NCI-H2171 treated with DMSO at 0.1 percent for 48 hours (cell line): Measurements from ENCODE around the gene SRRM4.

Source experiments
- DNase-seq: peaks from one replicate; lab custom pipeline; 2025; lab: John Stamatoyannopoulos, UW

The SRRM4 gene

GRCh38 chr12:119118625-119119024, 137.3 kb downstream of the SRRM4 start:
- no peak for DNase-seq

GRCh38 chr12:119122047-119122446, 140.7 kb downstream of the SRRM4 start:
- DNase-seq = no peak

GRCh38 chr12:119122751-119123150, 141.4 kb downstream of the SRRM4 start:
- no peak for DNase-seq

GRCh38 chr12:119128527-119128926, 147.2 kb downstream of the SRRM4 start:
- no peak for DNase-seq

GRCh38 chr12:119129827-119130434, 148.6 kb downstream of the SRRM4 start:
- no peak for DNase-seq

- no peak for DNase-seq
Observed at GRCh38 chr12:119130523-119130922, 149.2 kb downstream of the SRRM4 start.

- no peak for DNase-seq
Observed at GRCh38 chr12:119134284-119135072, 153.1 kb downstream of the SRRM4 start.

GRCh38 chr12:119136811-119137410, 155.6 kb downstream of the SRRM4 start:
- DNase-seq = peak; percentile 28

- no peak for DNase-seq
Observed at GRCh38 chr12:119139448-119139847, 158.1 kb downstream of the SRRM4 start.

- no peak for DNase-seq
Observed at GRCh38 chr12:119145367-119145766, 164.0 kb downstream of the SRRM4 start.

- no peak for DNase-seq
Observed at GRCh38 chr12:119147847-119148448, 166.6 kb downstream of the SRRM4 start.

GRCh38 chr12:119149270-119149669, 167.9 kb downstream of the SRRM4 start:
- no peak for DNase-seq

- DNase-seq = peak; percentile 82
Observed at GRCh38 chr12:119151445-119152026, 170.2 kb downstream of the SRRM4 start.

- DNase-seq = no peak
Observed at GRCh38 chr12:119153477-119154434, 172.4 kb downstream of the SRRM4 start.

GRCh38 chr12:119154435-119154818, 173.1 kb downstream of the SRRM4 start:
- no peak for DNase-seq

- DNase-seq = no peak
Observed at GRCh38 chr12:119156401-119157044, 175.2 kb downstream of the SRRM4 start.

GRCh38 chr12:119157528-119157927, 176.2 kb downstream of the SRRM4 start:
- DNase-seq = peak; percentile 77

GRCh38 chr12:119157978-119158377, 176.6 kb downstream of the SRRM4 start:
- DNase-seq = peak; percentile 81

GRCh38 chr12:119158402-119158801, 177.1 kb downstream of the SRRM4 start:
- no peak for DNase-seq

- DNase-seq = no peak
Observed at GRCh38 chr12:119159844-119160243, 178.5 kb downstream of the SRRM4 start.

GRCh38 chr12:119167902-119168301, 186.6 kb downstream of the SRRM4 start:
- no peak for DNase-seq
